Measurements from ENCODE around the gene SGMS2. TPM values are rescaled to one million over a fixed set of nuclear protein-coding genes. Genes with fewer than 3 reads are reported as not detected.

Gene SGMS2
- total and polyA plus RNA-seq, 4 donors = 10.0 to 124 (median 46.4) TPM

DNA sequence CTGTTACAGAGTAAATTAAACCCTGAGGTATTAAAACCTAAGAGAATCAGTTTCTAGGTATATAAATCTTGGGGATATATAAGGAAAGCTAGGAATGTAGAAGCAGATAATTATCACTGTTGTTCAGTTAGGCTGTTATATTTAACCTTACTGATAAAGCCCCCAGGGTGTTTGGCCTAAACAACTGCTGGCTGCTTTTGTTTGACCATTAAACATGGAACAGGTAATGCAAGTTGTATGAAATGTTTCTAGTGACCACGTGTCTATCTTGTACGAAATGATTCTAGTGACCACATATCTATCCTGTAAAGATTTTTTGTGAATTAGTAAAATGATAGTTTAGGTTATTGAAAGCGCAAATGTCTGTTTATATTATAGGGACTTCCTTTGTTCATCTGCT lies 52.6 kb downstream of the SGMS2 start:
- ATAC-seq (ENCODE audit: insufficient read depth, low FRiP score) (no peak), DNase-seq (no peak)
- H3K4me3 ChIP-seq = no peak overlapping the region
- peaks cover 0 to 3% (median 0%) of the 10 kb centered on the region in 4 donors for H3K9me3 ChIP-seq (ENCODE audit: control insufficient read depth in 4 of 4, insufficient read depth in 3 of 4, low read length in 3 of 4)
- H3K9ac ChIP-seq (ENCODE audit: insufficient read depth in 1 of 2, low read length in 2 of 2) = no peak overlapping the region
- TF ChIP-seq, protein P1, sequence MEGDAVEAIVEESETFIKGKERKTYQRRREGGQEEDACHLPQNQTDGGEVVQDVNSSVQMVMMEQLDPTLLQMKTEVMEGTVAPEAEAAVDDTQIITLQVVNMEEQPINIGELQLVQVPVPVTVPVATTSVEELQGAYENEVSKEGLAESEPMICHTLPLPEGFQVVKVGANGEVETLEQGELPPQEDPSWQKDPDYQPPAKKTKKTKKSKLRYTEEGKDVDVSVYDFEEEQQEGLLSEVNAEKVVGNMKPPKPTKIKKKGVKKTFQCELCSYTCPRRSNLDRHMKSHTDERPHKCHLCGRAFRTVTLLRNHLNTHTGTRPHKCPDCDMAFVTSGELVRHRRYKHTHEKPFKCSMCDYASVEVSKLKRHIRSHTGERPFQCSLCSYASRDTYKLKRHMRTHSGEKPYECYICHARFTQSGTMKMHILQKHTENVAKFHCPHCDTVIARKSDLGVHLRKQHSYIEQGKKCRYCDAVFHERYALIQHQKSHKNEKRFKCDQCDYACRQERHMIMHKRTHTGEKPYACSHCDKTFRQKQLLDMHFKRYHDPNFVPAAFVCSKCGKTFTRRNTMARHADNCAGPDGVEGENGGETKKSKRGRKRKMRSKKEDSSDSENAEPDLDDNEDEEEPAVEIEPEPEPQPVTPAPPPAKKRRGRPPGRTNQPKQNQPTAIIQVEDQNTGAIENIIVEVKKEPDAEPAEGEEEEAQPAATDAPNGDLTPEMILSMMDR (IDR thresholded peaks at IDR 0.05; ENCODE audit: control extremely low read depth, extremely low read depth) = no peak
- no peaks in the 10 kb centered on the region for H3K27me3 ChIP-seq (ENCODE audit: control insufficient read depth in 3 of 3, insufficient read depth in 3 of 3, low read length in 2 of 3)
- 43 to 70% methylated on average over 3 of the region's 3 CpGs for WGBS, 2 donors
- H3K36me3 ChIP-seq (ENCODE audit: control insufficient read depth in 4 of 4, insufficient read depth in 4 of 4, low read length in 4 of 4) = peaks cover 0 to 5% (median 1%) of the 10 kb centered on the region in 4 donors
- peaks cover 0 to 2% (median 0%) of the 10 kb centered on the region in 5 donors for H3K4me1 ChIP-seq (ENCODE audit: control insufficient read depth in 5 of 5, insufficient read depth in 5 of 5, low read length in 5 of 5)
- H3K27ac ChIP-seq (ENCODE audit: low read depth in 1 of 2, low read length in 1 of 2) = no peak overlapping the region

DNA sequence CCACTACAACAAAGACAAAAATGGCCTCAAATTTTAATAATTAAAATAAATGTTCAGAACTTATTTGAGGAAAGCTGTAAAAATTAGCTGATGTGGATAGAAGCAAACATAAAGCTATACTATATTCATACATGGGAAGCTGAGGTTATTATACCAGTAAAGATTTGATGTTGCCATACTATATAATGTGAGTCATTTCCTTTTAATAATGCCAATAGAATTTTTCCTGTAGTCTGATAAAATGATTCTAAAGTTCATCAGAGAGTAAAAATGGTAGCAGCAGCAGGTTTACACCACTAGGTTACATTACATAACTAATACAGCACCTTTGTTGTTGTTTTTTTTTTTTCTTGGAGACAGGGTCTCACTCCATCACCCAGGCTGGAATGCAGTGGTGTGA lies 61.1 kb downstream of the SGMS2 start:
- no peak overlapping the region for H3K27ac ChIP-seq (ENCODE audit: low read depth in 1 of 2, low read length in 1 of 2)
- H3K9me3 ChIP-seq (ENCODE audit: control insufficient read depth in 4 of 4, insufficient read depth in 3 of 4, low read length in 3 of 4) = peaks cover 0 to 7% (median 0%) of the 10 kb centered on the region in 4 donors
- no peak overlapping the region for H3K4me3 ChIP-seq
- H3K4me1 ChIP-seq (ENCODE audit: control insufficient read depth in 5 of 5, insufficient read depth in 5 of 5, low read length in 5 of 5) = no peaks in the 10 kb centered on the region
- H3K9ac ChIP-seq (ENCODE audit: insufficient read depth in 1 of 2, low read length in 2 of 2) = no peak overlapping the region
- TF ChIP-seq, protein P1 (IDR thresholded peaks at IDR 0.05; ENCODE audit: control extremely low read depth, extremely low read depth) = no peak
- H3K36me3 ChIP-seq (ENCODE audit: control insufficient read depth in 4 of 4, insufficient read depth in 4 of 4, low read length in 4 of 4) = no peaks in the 10 kb centered on the region
- no peaks in the 10 kb centered on the region for H3K27me3 ChIP-seq (ENCODE audit: control insufficient read depth in 3 of 3, insufficient read depth in 3 of 3, low read length in 2 of 3)
- DNase-seq (no peak), ATAC-seq (ENCODE audit: insufficient read depth, low FRiP score) (no peak)

DNA sequence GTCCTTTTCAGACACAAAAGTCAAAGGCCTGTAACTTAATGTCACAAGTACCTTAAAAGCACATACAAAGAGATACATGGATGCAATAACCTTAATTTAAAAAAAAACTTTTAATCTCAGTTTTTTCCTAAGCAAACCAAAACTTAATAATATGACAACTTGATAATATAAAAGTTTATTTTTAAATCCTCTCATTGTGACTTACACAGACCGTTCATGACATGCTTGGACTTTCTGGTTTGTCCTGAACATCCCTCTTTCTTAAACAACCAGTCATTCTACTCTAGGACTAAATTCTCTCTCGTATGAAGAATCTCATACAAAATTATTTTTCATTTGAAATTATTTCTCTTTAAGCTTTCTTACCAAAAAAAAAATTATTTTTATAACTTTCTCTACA lies 63.5 kb downstream of the SGMS2 start:
- no peak for ATAC-seq (ENCODE audit: insufficient read depth, low FRiP score)
- H3K9me3 ChIP-seq (ENCODE audit: control insufficient read depth in 4 of 4, insufficient read depth in 3 of 4, low read length in 3 of 4) = peaks cover 0 to 4% (median 0%) of the 10 kb centered on the region in 4 donors
- H3K36me3 ChIP-seq (ENCODE audit: control insufficient read depth in 4 of 4, insufficient read depth in 4 of 4, low read length in 4 of 4) = no peaks in the 10 kb centered on the region
- 44 to 69% methylated on average over 2 of the region's 2 CpGs for WGBS, 2 donors
- H3K27me3 ChIP-seq (ENCODE audit: control insufficient read depth in 3 of 3, insufficient read depth in 3 of 3, low read length in 2 of 3) = no peaks in the 10 kb centered on the region
- DNase-seq = no peak
- TF ChIP-seq, protein P1 (IDR thresholded peaks at IDR 0.05; ENCODE audit: control extremely low read depth, extremely low read depth) = no peak
- no peak overlapping the region for H3K27ac ChIP-seq (ENCODE audit: low read depth in 1 of 2, low read length in 1 of 2)
- no peak overlapping the region for H3K4me3 ChIP-seq
- H3K9ac ChIP-seq (ENCODE audit: insufficient read depth in 1 of 2, low read length in 2 of 2) = no peak overlapping the region
- H3K4me1 ChIP-seq (ENCODE audit: control insufficient read depth in 5 of 5, insufficient read depth in 5 of 5, low read length in 5 of 5) = peaks cover 0 to under 1% (median 0%) of the 10 kb centered on the region in 5 donors

DNA sequence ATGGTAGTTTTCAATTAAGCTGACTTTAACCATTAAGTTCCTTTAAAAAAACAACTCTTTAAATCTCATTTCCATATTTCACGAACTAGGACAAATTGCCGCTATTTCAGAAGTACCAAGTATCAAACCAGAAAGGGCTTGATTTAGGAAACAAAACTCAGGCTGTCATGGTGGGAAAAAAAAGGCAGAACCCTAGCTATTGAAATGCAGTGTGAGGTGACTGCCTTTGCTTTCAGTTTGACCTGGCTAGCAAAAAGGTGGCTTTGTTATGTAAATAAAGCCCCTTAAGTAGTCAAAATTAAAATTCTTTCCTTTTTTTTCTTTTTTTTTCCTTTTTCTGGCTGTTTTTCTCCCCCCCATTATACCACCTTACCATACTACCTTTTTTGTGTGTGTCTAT lies 66.0 kb downstream of the SGMS2 start:
- Histone ChIP-seq H3K4me3 (no peak overlapping the region), H3K9me3 (ENCODE audit: control insufficient read depth in 4 of 4, insufficient read depth in 3 of 4, low read length in 3 of 4) (peaks cover 0 to 4% (median 0%) of the 10 kb centered on the region in 4 donors), H3K27ac (ENCODE audit: low read depth in 1 of 2, low read length in 1 of 2) (no peak overlapping the region), H3K9ac (ENCODE audit: insufficient read depth in 1 of 2, low read length in 2 of 2) (no peak overlapping the region), H3K4me1 (ENCODE audit: control insufficient read depth in 5 of 5, insufficient read depth in 5 of 5, low read length in 5 of 5) (peaks cover 0 to 13% (median 0%) of the 10 kb centered on the region in 5 donors), H3K27me3 (ENCODE audit: control insufficient read depth in 3 of 3, insufficient read depth in 3 of 3, low read length in 2 of 3) (no peaks in the 10 kb centered on the region), H3K36me3 (ENCODE audit: control insufficient read depth in 4 of 4, insufficient read depth in 4 of 4, low read length in 4 of 4) (no peaks in the 10 kb centered on the region)
- DNase-seq (no peak), ATAC-seq (ENCODE audit: insufficient read depth, low FRiP score) (no peak)
- TF ChIP-seq, protein P1 (IDR thresholded peaks at IDR 0.05; ENCODE audit: control extremely low read depth, extremely low read depth) = no peak
- WGBS, 2 donors = 98% methylated on average over 2 of the region's 2 CpGs

Measured in lung (tissue), 12 donors.